ENCODE measurements around the gene MYH2.

- TF ChIP-seq, protein P1, sequence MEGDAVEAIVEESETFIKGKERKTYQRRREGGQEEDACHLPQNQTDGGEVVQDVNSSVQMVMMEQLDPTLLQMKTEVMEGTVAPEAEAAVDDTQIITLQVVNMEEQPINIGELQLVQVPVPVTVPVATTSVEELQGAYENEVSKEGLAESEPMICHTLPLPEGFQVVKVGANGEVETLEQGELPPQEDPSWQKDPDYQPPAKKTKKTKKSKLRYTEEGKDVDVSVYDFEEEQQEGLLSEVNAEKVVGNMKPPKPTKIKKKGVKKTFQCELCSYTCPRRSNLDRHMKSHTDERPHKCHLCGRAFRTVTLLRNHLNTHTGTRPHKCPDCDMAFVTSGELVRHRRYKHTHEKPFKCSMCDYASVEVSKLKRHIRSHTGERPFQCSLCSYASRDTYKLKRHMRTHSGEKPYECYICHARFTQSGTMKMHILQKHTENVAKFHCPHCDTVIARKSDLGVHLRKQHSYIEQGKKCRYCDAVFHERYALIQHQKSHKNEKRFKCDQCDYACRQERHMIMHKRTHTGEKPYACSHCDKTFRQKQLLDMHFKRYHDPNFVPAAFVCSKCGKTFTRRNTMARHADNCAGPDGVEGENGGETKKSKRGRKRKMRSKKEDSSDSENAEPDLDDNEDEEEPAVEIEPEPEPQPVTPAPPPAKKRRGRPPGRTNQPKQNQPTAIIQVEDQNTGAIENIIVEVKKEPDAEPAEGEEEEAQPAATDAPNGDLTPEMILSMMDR (conservative IDR thresholded peaks at IDR 0.05; ENCODE audit: low read depth, low read length), result no peak
- TF ChIP-seq RAD21 (IDR thresholded peaks at IDR 0.05; ENCODE audit: low read length), result no peak
Measured at GRCh38 chr17:10516065-10516464, 33.4 kb downstream of the MYH2 start.
